ENCODE data around the gene MAL. TPM values are rescaled to one million over a fixed set of nuclear protein-coding genes. Genes with fewer than 3 reads are reported as not detected.
"Not testable (repeated sequence)": the region's sequence is repeated elsewhere in the genome, so short reads cannot be mapped to it uniquely, and the experiment has no call there.

Gene MAL
- total RNA-seq, 1 donor from 2014 or later: 0.28 TPM

- no peak for DNase-seq (ENCODE audit: low spot score)
- no peak for ATAC-seq
Observed at GRCh38 chr2:95086017-95086416, 60.5 kb downstream of the MAL start.

GRCh38 chr2:95087379-95087778 is 61.9 kb downstream of the MAL start:
- no peak for ATAC-seq
- DNase-seq (ENCODE audit: low spot score): no peak

DNA sequence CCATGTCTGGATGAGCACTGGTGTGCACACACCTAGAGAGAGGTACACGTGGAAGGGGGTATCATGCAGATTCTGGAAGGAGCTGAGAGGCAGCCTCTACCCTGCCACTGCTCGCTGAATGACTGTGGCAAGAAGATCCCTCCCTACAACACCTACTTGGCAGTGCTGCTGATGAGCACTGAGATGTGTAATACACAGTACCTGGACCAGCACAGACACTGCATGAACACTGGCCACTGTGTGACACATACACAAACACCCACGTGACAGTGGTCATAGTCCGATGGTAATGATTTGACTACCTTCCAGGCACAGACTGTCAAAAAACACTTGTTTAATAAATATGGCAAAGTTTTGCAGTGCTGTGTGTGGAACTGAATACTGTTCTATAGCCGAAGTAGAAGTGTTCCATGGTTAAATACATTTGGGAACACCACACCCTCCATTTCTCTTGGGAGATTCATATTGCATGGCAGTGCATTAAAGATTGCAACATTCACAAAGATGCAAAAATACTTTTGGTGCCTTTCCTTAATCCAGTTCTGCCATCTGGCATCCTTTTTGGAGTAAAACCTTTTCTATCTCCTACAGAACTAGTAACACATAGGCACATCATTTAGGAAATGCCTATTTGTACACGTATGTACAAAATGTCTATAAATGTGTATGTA is 66.5 kb downstream of the MAL start:
- peak; percentile 73 for ATAC-seq
- DNase-seq (ENCODE audit: low spot score): no peak

GRCh38 chr2:95098273-95098672 is 72.8 kb downstream of the MAL start:
- ATAC-seq; DNase-seq (ENCODE audit: low spot score): not testable (repeated sequence)

DNA sequence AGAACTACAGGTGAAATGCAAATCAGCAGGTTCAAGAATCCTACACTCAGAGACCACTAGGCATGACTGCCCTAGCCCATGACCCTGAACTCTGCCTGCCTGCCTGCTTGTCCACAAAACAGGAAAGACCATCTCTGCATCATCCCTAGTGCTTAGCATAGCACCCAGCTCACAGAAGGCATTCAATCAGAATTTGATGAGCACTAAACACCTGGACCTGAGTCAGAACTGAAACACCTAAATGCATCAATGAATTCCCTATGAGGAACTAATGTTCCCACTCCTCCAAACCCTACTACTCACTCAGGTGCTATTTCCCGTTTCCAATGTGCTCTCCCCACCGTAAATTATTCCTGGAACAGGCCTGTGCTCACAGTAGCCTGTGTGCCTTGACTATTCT is 74.4 kb downstream of the MAL start:
- ATAC-seq (no peak), DNase-seq (ENCODE audit: low spot score) (no peak)

Other genes starting within 250 kb of the MAL start
- 0.28 TPM for gene TEKT4, start 154.3 kb upstream of the MAL start, total RNA-seq
- 34.7 TPM for gene MRPS5, start 96.1 kb downstream of the MAL start, total RNA-seq
- 6.6 TPM for gene ZNF514, start 134.1 kb downstream of the MAL start, total RNA-seq
- 1.7 TPM for gene ZNF2, start 140.1 kb downstream of the MAL start, total RNA-seq
- gene ZNF892, start 181.8 kb downstream of the MAL start, total RNA-seq: 1.3 TPM
- gene PROM2, start 248.7 kb downstream of the MAL start, total RNA-seq: 1.1 TPM

Data from left lobe of liver (tissue), 2 donors.